Hepatocyte (in vitro differentiated cells): Measurements from ENCODE around the gene DHPS. TPM values are rescaled to one million over a fixed set of nuclear protein-coding genes. Genes with fewer than 3 reads are reported as not detected.

Source experiments
- DNase-seq: peaks from one replicate; pipeline ENCODE4 v3.0.0-alpha.2; 2016; ENCODE audit warnings: low spot score
- H2AFZ ChIP-seq: fragments of 200-600 bp; sonication (generic); 2 replicates; pipeline ENCODE4 v1.6.0; 2016; ENCODE audit warnings: antibody characterized with exemption, mild to moderate bottlenecking
- H3K27ac ChIP-seq: fragments of 200-600 bp; sonication (generic); 2 replicates; pipeline ENCODE4 v1.5.1; 2016; ENCODE audit warnings: mild to moderate bottlenecking
- H3K27me3 ChIP-seq: fragments of 200-600 bp; sonication (generic); 2 replicates; pipeline ENCODE4 v1.6.1; 2016
- H3K36me3 ChIP-seq: fragments of 200-600 bp; sonication (generic); replicated peaks from 2 replicates; pipeline ENCODE4 v1.5.1; 2016; ENCODE audit warnings: low read depth; ENCODE audit not compliant: insufficient read depth
- H3K4me1 ChIP-seq: fragments of 200-600 bp; sonication (generic); 2 replicates; pipeline ENCODE4 v1.5.1; 2016; ENCODE audit warnings: mild to moderate bottlenecking, moderate library complexity; ENCODE audit not compliant: insufficient read depth
- H3K4me2 ChIP-seq: fragments of 200-600 bp; sonication (generic); 2 replicates; pipeline ENCODE4 v1.6.0; 2016
- H3K4me3 ChIP-seq: fragments of 200-600 bp; sonication (generic); 2 replicates; pipeline ENCODE4 v1.5.1; 2016; ENCODE audit warnings: mild to moderate bottlenecking
- H3K79me2 ChIP-seq: fragments of 200-600 bp; sonication (generic); 2 replicates; pipeline ENCODE4 v1.6.0; 2017; ENCODE audit warnings: mild to moderate bottlenecking
- H3K9me2 ChIP-seq: fragments of 200-600 bp; sonication (generic); replicated peaks from 2 replicates; pipeline ENCODE4 v1.6.0; 2017; ENCODE audit warnings: mild to moderate bottlenecking; ENCODE audit not compliant: insufficient read depth
- H3K9me3 ChIP-seq: fragments of 200-600 bp; sonication (generic); 2 replicates; pipeline ENCODE4 v1.5.1; 2016; ENCODE audit warnings: low read depth, mild to moderate bottlenecking
- H4K20me1 ChIP-seq: fragments of 200-600 bp; sonication (generic); 2 replicates; pipeline ENCODE4 v1.6.0; 2016; ENCODE audit warnings: mild to moderate bottlenecking; ENCODE audit not compliant: insufficient read depth, poor library complexity, severe bottlenecking
- EZH2 ChIP-seq: fragments of 200-600 bp; sonication (generic); IDR thresholded peaks from 2 replicates; pipeline ENCODE4 v1.6.1; 2016; ENCODE audit warnings: antibody characterized with exemption, mild to moderate bottlenecking, borderline replicate concordance
- EZH2phosphoT487 ChIP-seq: fragments of 200-600 bp; sonication (generic); IDR thresholded peaks from one replicate; pipeline ENCODE4 v1.6.1; 2018; ENCODE audit warnings: antibody characterized with exemption, mild to moderate bottlenecking, low read depth, moderate library complexity; ENCODE audit not compliant: unreplicated experiment, severe bottlenecking
- WGBS: methylation state at CpG from one replicate; pipeline ENCODE4 v1.1.6; 2016; ENCODE audit warnings: low lambda C conversion rate; ENCODE audit errors: missing lambda C conversion rate; 5-methylcytosine and 5-hydroxymethylcytosine counted together
- polyA plus RNA-seq: library from polyadenylated mRNA; unstranded; fragments of >200 nt; fragmentation: Nextera tagmentation; extraction: Ambion mirVana; gene quantifications from 2 replicates; pipeline ENCODE4 v1.2.1, GENCODE V29; 2016
- total RNA-seq: library from RNA; depleted of rRNA; stranded (reverse); fragments of >200 nt; gene quantifications from 2 replicates; pipeline ENCODE4 v1.2.3, GENCODE V29; 2014
- TF ChIP-seq, protein P1 (sequence below): fragments of 200-600 bp; sonication (generic); IDR thresholded peaks from 2 replicates; pipeline ENCODE4 v1.5.1; 2016; ENCODE audit warnings: antibody characterized with exemption, mild to moderate bottlenecking; ENCODE audit not compliant: poor library complexity

DHPS gene
- total and polyA plus RNA-seq, 2 experiments from 2014 or later, result 62.6 to 84.7 TPM

DNA sequence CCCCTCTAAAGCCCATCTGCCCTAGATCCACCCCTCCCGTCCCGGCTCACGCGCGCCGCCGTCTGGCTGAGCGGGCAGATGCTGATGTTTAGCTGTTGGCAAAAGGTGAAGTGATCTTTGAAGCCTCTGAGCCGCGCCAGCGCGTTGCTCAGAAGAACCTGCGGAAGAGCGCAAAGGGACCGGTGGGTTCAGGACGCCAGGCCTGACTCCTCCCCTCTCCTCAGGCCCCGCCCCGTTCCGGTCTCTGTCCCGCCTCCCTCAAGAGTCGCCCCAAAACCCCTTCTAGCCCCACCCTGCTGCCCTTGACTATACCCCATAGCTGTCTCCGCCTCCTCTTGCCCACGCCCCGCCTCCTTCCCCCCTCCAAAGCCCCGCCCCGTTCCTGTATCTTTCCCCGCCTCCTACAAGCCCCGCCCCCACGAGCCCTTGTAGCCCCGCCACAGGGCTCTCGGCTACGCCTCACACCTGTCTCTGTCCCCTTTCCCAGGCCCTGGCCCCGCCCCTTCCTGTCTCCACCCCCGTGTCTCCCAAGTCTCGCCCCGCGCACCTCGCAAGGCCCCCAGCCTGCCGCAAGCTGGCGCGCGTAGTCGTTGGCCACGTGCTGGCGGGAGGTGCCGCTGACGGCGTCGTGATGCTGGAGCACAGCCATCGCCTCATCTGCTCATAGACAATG, 24.6 kb downstream of the DHPS start:
- Histone ChIP-seq H3K4me1 (no peaks in the 10 kb centered on the region), H3K36me3 (no peaks in the 10 kb centered on the region), H3K4me3 (no peak overlapping the region), H4K20me1 (no peaks in the 10 kb centered on the region), H3K27ac (no peak overlapping the region), H3K4me2 (no peak overlapping the region), H3K9me2 (no peaks in the 10 kb centered on the region), H3K79me2 (no peaks in the 10 kb centered on the region), H3K27me3 (no peaks in the 10 kb centered on the region), H2AFZ (no peak overlapping the region), H3K9me3 (no peaks in the 10 kb centered on the region)
- no peak for DNase-seq
- TF ChIP-seq EZH2phosphoT487, result no peak
- TF ChIP-seq EZH2, result no peak
- TF ChIP-seq, protein P1, sequence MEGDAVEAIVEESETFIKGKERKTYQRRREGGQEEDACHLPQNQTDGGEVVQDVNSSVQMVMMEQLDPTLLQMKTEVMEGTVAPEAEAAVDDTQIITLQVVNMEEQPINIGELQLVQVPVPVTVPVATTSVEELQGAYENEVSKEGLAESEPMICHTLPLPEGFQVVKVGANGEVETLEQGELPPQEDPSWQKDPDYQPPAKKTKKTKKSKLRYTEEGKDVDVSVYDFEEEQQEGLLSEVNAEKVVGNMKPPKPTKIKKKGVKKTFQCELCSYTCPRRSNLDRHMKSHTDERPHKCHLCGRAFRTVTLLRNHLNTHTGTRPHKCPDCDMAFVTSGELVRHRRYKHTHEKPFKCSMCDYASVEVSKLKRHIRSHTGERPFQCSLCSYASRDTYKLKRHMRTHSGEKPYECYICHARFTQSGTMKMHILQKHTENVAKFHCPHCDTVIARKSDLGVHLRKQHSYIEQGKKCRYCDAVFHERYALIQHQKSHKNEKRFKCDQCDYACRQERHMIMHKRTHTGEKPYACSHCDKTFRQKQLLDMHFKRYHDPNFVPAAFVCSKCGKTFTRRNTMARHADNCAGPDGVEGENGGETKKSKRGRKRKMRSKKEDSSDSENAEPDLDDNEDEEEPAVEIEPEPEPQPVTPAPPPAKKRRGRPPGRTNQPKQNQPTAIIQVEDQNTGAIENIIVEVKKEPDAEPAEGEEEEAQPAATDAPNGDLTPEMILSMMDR, result no peak
- WGBS, result 91% methylated on average over 28 of the region's 50 CpGs

DNA sequence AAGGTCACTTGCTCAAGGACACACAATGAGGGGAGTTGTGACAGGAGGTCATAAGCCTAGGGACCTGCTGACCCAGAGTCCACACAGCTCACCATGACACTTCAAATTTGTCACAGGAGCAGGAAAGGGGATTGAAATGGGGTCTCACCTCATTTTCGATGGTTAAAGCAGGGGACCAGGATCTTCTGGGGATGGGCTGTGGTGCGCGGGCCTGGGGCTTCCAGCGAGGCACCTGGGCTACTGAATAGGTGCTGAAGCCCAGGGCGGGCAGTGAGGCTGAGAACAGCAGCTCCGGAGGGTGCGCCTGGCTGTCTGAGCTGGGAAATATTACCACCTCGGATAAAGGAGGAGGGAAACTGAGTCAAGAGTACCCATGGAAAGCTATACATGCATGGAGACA, 26.1 kb downstream of the DHPS start:
- no peaks in the 10 kb centered on the region for H3K9me2 ChIP-seq
- no peak overlapping the region for H2AFZ ChIP-seq
- no peaks in the 10 kb centered on the region for H3K9me3 ChIP-seq
- H3K27ac ChIP-seq, result no peak overlapping the region
- H4K20me1 ChIP-seq, result no peaks in the 10 kb centered on the region
- WGBS, result over 99% methylated on average over 8 of the region's 8 CpGs
- H3K4me3 ChIP-seq, result no peak overlapping the region
- no peak overlapping the region for H3K4me2 ChIP-seq
- no peaks in the 10 kb centered on the region for H3K36me3 ChIP-seq
- no peaks in the 10 kb centered on the region for H3K27me3 ChIP-seq
- no peaks in the 10 kb centered on the region for H3K4me1 ChIP-seq
- DNase-seq, result no peak
- no peaks in the 10 kb centered on the region for H3K79me2 ChIP-seq
- TF ChIP-seq EZH2, result no peak
- no peak for TF ChIP-seq EZH2phosphoT487
- TF ChIP-seq, protein P1, result no peak

DNA sequence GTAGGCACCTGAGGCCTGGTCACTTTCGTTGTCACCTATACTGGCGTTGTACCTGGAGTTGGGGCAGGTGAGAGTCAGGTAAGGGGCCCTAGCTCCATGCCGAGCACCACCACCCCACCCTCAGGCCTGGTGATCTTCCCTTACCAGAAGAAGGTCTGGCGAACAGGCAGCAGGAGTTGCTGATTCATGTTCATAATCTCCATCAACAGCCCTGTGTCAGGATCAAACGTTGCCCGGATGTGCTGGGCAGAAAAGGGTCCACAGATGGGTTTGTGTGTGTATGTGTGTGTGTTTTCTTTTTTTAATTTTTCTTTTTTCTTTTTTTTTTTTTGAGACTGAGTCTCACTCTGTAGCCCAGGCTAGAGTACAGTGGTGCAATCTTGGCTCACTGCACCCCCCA, 29.5 kb downstream of the DHPS start:
- H3K27ac ChIP-seq, result no peak overlapping the region
- H3K4me3 ChIP-seq, result no peak overlapping the region
- TF ChIP-seq EZH2, result no peak
- TF ChIP-seq EZH2phosphoT487, result no peak
- TF ChIP-seq, protein P1, result no peak
- no peaks in the 10 kb centered on the region for H4K20me1 ChIP-seq
- DNase-seq, result no peak
- H3K9me3 ChIP-seq, result no peaks in the 10 kb centered on the region
- H3K79me2 ChIP-seq, result no peaks in the 10 kb centered on the region
- no peaks in the 10 kb centered on the region for H3K4me1 ChIP-seq
- no peaks in the 10 kb centered on the region for H3K9me2 ChIP-seq
- H3K4me2 ChIP-seq, result no peak overlapping the region
- no peaks in the 10 kb centered on the region for H3K36me3 ChIP-seq
- 97% methylated on average over 6 of the region's 6 CpGs for WGBS
- no peak overlapping the region for H2AFZ ChIP-seq
- no peaks in the 10 kb centered on the region for H3K27me3 ChIP-seq
